Skeletal muscle tissue (tissue), 4 donors: Measurements from ENCODE around the gene CORO1C. TPM values are rescaled to one million over a fixed set of nuclear protein-coding genes. Genes with fewer than 3 reads are reported as not detected.

Experiments used
- H3K27ac ChIP-seq: one replicate; pipeline ENCODE4 v1.7.0; 2013; ENCODE audit warnings: mild to moderate bottlenecking, low read depth, low read length, inconsistent platforms
- H3K27me3 ChIP-seq, 3 donors: one replicate each; pipeline ENCODE4 v1.7.0; 2013; ENCODE audit warnings: low read length in 3 of 3; ENCODE audit not compliant: control insufficient read depth in 3 of 3, insufficient read depth in 3 of 3
- H3K36me3 ChIP-seq, 3 donors: one replicate each; pipeline ENCODE4 v1.7.0; 2013; ENCODE audit warnings: low read length in 3 of 3; ENCODE audit not compliant: control insufficient read depth in 3 of 3, insufficient read depth in 3 of 3
- H3K4me1 ChIP-seq, 3 donors: one replicate each; pipeline ENCODE4 v1.7.0; 2013; ENCODE audit warnings: low read length in 3 of 3, mild to moderate bottlenecking in 3 of 3; ENCODE audit not compliant: control insufficient read depth in 3 of 3, insufficient read depth in 3 of 3
- H3K4me3 ChIP-seq, 3 donors: one replicate each; pipeline ENCODE4 v1.7.0; 2013; ENCODE audit warnings: low read length in 3 of 3
- H3K9ac ChIP-seq, 3 donors: one replicate each; pipeline ENCODE4 v1.7.0; 2013; ENCODE audit warnings: low read length in 3 of 3, mild to moderate bottlenecking in 3 of 3, moderate library complexity in 2 of 3, low read depth in 1 of 3
- H3K9me3 ChIP-seq, 3 donors: one replicate each; pipeline ENCODE4 v1.7.0; 2013; ENCODE audit warnings: low read length in 3 of 3; ENCODE audit not compliant: control insufficient read depth in 3 of 3
- total RNA-seq: library from RNA; depleted of rRNA; stranded (reverse); fragments of >200 nt; gene quantifications from one replicate; pipeline ENCODE4 v1.2.3, GENCODE V29; 2014
- donor health status: Osteomylitis.

The CORO1C gene
- total RNA-seq, 1 donor from 2014 or later = 154 TPM

- Histone ChIP-seq H3K9me3 (no peaks in the 10 kb centered on the region), H3K9ac (no peak overlapping the region), H3K36me3 (no peaks in the 10 kb centered on the region), H3K4me3 (no peak overlapping the region), H3K27me3 (peaks cover 3 to 4% (median 4%) of the 10 kb centered on the region in 3 donors), H3K4me1 (peaks cover 6 to 7% (median 7%) of the 10 kb centered on the region in 3 donors), H3K27ac (no peak overlapping the region)
Observed at GRCh38 chr12:108605690-108606406, 125.5 kb downstream of the CORO1C start.

GRCh38 chr12:108605000-108605689 lies 126.2 kb downstream of the CORO1C start:
- no peak overlapping the region for H3K4me3 ChIP-seq
- no peaks in the 10 kb centered on the region for H3K9me3 ChIP-seq
- H3K27ac ChIP-seq = no peak overlapping the region
- no peaks in the 10 kb centered on the region for H3K36me3 ChIP-seq
- H3K9ac ChIP-seq = no peak overlapping the region
- peaks cover under 1 to 4% (median 4%) of the 10 kb centered on the region in 3 donors for H3K27me3 ChIP-seq
- peaks cover 5 to 7% (median 7%) of the 10 kb centered on the region in 3 donors for H3K4me1 ChIP-seq

- Histone ChIP-seq H3K27ac (no peak overlapping the region), H3K4me1 (peaks cover 0 to 2% (median under 1%) of the 10 kb centered on the region in 3 donors)
Observed at GRCh38 chr12:108604208-108604941, 126.9 kb downstream of the CORO1C start.

GRCh38 chr12:108603743-108604142 lies 127.6 kb downstream of the CORO1C start:
- Histone ChIP-seq H3K9me3 (no peaks in the 10 kb centered on the region), H3K9ac (no peak overlapping the region), H3K27me3 (peaks cover 0 to 3% (median 3%) of the 10 kb centered on the region in 3 donors), H3K4me3 (no peak overlapping the region), H3K27ac (no peak overlapping the region), H3K4me1 (no peaks in the 10 kb centered on the region), H3K36me3 (no peaks in the 10 kb centered on the region)

More at GRCh38 chr12:108604208-108604941, 126.9 kb downstream of the CORO1C start:
- Histone ChIP-seq H3K27me3 (peaks cover 0 to 4% (median 4%) of the 10 kb centered on the region in 3 donors), H3K36me3 (no peaks in the 10 kb centered on the region), H3K9me3 (no peaks in the 10 kb centered on the region), H3K9ac (no peak overlapping the region), H3K4me3 (no peak overlapping the region)

GRCh38 chr12:108602976-108603704 lies 128.2 kb downstream of the CORO1C start:
- no peak overlapping the region for H3K27ac ChIP-seq
- no peaks in the 10 kb centered on the region for H3K4me1 ChIP-seq
- H3K27me3 ChIP-seq = no peaks in the 10 kb centered on the region
- no peak overlapping the region for H3K4me3 ChIP-seq
- H3K9ac ChIP-seq = no peak overlapping the region
- H3K9me3 ChIP-seq = no peaks in the 10 kb centered on the region
- H3K36me3 ChIP-seq = no peaks in the 10 kb centered on the region

GRCh38 chr12:108602209-108602705 lies 129.1 kb downstream of the CORO1C start:
- H3K4me1 ChIP-seq = no peaks in the 10 kb centered on the region
- no peaks in the 10 kb centered on the region for H3K27me3 ChIP-seq
- no peak overlapping the region for H3K27ac ChIP-seq
- H3K9ac ChIP-seq = no peak overlapping the region
- H3K36me3 ChIP-seq = no peaks in the 10 kb centered on the region
- H3K9me3 ChIP-seq = no peaks in the 10 kb centered on the region
- no peak overlapping the region for H3K4me3 ChIP-seq

GRCh38 chr12:108600702-108601007 lies 130.7 kb downstream of the CORO1C start:
- Histone ChIP-seq H3K9ac (no peak overlapping the region), H3K27me3 (no peaks in the 10 kb centered on the region), H3K4me3 (no peak overlapping the region), H3K9me3 (no peaks in the 10 kb centered on the region), H3K27ac (no peak overlapping the region), H3K4me1 (no peaks in the 10 kb centered on the region), H3K36me3 (no peaks in the 10 kb centered on the region)

GRCh38 chr12:108599948-108600701 lies 131.2 kb downstream of the CORO1C start:
- Histone ChIP-seq H3K36me3 (no peaks in the 10 kb centered on the region), H3K27me3 (no peaks in the 10 kb centered on the region), H3K9me3 (no peaks in the 10 kb centered on the region), H3K9ac (no peak overlapping the region), H3K27ac (no peak overlapping the region), H3K4me1 (no peaks in the 10 kb centered on the region), H3K4me3 (no peak overlapping the region)

GRCh38 chr12:108599541-108599940 lies 131.8 kb downstream of the CORO1C start:
- Histone ChIP-seq H3K9me3 (no peaks in the 10 kb centered on the region), H3K4me3 (no peak overlapping the region), H3K36me3 (no peaks in the 10 kb centered on the region), H3K9ac (no peak overlapping the region), H3K27me3 (no peaks in the 10 kb centered on the region), H3K27ac (no peak overlapping the region), H3K4me1 (no peaks in the 10 kb centered on the region)
